Stimulated activated CD4-positive, alpha-beta T cell treated with anti-CD3 and anti-CD28 coated beads, Interleukin-1b, Interleukin-23, amount 100 ng/mL, for 48 hours (primary cell): ENCODE results near the gene TXNRD1.

Source experiments
- DNase-seq: peaks from one replicate; pipeline ENCODE4 v3.0.0-alpha.2; 2020

TXNRD1 gene

DNA sequence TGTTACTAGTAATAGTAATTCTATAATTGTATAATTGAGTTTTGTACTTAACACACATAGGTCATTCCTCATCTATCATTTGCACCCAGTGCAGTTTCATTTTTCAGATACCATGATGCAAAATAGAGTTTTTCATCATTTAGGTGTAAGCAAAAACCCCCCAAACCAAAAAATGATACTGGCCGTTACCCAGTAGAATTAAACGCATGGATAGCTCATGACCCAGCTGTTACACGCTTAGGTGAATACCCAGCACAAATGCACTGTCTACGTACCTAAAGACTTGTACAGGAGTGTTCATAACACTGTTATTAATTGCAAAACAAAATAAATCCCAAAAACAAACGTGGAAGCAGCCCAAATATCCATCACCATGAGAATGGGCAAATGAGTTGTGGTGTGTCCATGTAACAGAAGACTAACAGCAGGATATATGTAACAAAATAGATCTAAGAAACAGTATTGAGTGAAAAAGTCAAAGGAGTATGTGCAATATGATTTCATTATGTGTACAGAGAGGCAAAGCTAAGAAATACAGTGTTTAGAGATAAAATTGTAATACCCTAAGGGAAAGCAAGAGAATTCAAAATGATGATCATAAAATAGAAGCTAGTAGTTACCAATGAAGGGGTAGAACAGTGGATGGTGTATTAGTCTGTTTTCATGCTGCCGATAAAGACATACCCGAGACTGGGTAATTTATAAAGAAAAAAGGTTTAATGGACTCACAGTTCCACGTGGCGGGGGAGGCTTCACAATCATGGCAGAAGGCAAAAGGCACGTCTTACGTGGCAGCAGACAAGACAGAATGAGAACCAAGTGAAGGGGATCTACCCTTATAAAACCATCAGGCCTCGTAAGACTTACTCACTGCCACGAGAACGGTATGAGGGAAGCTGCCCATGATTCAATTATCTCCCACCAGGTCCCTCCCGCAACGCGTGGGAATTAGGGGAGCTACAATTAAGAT lies 137.7 kb downstream of the TXNRD1 start:
- DNase-seq, result no peak

GRCh38 chr12:104354167-104354867 lies 138.7 kb downstream of the TXNRD1 start:
- DNase-seq, result no peak

GRCh38 chr12:104354868-104355570 lies 139.4 kb downstream of the TXNRD1 start:
- no peak for DNase-seq

DNA sequence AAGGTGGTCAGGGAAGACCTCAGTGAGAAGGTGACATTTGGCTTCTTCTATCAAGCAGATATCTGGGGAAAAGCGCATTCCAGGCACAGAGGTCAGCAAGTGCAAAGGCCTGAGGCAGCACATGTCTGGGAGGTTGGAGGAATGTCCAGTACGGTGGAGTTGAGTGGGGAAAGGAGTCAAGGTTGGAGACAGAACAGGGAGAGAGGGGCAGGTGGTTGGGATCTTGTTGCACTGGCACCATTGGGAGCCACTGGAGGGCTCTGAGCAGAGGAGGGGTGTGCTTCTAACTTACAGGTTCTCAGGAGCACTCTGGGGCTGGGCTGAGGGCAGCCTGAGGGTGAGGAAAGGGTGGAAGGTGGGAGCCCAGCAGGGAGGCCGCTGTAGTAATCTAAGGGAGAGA lies 140.1 kb downstream of the TXNRD1 start:
- no peak for DNase-seq

- DNase-seq, result no peak
These were observed 140.9 kb downstream of the TXNRD1 start for GRCh38 chr12:104356231-104357115.

DNA sequence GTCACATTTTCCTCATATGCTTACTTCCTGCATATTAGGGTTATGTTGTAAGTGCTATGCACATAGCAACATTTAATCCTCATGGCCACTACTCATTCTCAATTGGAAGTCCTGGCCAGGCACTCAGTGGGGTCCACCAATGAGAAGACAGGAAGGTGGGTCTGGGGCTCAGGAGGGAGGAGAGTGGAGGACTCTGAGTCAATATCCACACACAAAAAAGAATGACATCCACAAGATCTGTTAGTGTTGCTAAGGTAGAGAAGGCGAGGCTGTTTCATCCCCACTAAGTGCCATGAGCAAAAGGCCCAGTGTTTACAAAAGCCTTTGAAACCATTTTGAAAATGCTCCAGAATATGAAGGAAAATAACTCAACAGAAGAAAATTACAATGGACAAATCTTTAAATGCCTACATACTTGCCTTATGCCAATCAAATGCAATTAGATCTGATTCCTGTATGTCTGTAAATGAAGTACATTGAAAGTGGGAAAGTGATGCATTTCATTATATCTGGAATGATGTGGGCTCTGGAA lies 141.9 kb downstream of the TXNRD1 start:
- DNase-seq, result no peak

DNA sequence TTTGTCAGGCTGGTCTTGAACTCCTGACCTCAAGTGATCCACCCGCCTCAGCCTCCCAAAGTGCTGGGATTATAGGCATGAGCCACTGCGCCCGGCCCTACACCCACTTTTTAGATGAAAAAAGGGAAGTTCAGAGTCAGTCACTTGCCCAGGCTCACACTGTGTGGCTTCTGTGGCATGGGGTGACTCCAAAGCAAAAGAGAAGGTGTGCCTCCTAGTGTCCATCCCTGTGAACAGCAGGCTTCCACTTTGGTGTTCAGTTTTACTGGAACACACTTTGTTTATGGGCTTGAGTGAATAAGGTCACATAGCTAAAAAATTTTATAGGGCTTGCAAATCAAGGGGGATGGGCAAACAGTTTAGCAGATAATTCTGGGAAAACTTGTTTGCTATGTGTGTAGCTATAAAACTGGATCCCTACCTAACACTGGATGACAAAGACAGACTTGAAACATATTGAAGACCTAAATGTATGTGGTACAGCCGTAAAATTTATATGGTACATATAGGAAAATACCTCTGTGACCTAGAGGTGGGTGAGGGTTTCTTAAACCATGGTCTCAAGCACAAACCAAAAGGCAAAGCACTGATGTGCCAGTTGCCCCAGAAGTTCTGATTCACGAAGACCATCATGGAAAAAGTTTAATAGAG lies 142.9 kb downstream of the TXNRD1 start:
- DNase-seq, result peak; percentile 61

GRCh38 chr12:104359216-104359615 lies 143.6 kb downstream of the TXNRD1 start:
- no peak for DNase-seq

- DNase-seq, result no peak
These were observed 144.6 kb downstream of the TXNRD1 start for GRCh38 chr12:104360157-104360556.

- DNase-seq, result no peak
These were observed 145.6 kb downstream of the TXNRD1 start for GRCh38 chr12:104360983-104361707.

DNA sequence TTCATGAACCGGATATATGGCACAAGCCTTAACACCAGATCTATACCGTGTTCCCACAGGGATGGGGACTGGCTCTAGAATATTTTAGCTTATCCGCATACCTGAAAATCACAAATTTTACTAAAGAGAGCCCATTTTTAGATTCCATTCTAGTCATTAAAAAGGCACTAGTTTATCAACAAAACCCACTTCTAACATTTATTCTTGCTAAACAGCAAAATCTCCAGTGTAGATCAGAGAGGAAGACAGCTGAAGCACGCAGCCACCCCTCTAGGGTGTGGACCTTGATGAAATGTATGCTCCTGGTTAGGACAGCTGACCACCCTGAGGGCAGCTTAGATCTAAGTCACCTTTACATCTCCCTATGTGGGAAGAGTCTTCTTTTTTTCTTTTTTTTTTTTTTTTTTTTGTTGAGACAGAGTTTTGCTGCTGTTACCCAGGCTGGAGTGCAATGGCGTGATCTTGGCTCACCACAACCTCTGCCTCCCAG lies 150.4 kb downstream of the TXNRD1 start:
- no peak for DNase-seq

GRCh38 chr12:104369708-104370107 lies 154.1 kb downstream of the TXNRD1 start:
- no peak for DNase-seq

- no peak for DNase-seq
These were observed 155.7 kb downstream of the TXNRD1 start for GRCh38 chr12:104371043-104371870.

DNA sequence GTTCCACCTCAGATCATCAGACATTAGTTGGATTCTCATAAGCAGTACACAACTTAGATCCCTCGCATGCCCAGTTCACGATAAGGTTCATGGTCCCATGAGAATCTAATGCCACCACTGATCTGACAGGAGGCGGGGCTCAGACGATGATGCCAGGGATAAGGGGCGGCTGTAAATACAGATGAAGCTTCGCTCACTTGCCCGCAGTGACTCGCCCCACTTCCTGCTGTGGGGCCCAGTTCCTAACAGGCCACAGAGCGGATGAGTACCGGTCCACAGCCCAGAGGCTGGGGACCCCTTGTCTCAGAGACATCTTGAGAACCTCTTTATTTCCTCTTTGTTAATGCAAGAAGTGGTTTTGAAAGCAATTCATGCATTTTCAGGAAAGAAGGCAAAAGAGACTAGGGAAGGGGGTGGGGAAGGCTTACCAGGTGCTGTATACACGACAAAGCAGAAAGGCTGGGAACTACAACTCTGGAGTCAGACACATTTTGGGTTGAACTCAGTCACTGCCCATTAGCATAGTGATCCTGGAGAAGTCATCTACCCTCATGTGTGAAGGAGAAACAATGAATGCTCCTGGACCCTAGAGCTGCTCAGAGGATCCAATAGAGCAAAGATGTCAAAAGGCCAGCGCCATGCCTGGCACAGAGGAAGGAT lies 156.6 kb downstream of the TXNRD1 start:
- DNase-seq, result peak; percentile 38

DNA sequence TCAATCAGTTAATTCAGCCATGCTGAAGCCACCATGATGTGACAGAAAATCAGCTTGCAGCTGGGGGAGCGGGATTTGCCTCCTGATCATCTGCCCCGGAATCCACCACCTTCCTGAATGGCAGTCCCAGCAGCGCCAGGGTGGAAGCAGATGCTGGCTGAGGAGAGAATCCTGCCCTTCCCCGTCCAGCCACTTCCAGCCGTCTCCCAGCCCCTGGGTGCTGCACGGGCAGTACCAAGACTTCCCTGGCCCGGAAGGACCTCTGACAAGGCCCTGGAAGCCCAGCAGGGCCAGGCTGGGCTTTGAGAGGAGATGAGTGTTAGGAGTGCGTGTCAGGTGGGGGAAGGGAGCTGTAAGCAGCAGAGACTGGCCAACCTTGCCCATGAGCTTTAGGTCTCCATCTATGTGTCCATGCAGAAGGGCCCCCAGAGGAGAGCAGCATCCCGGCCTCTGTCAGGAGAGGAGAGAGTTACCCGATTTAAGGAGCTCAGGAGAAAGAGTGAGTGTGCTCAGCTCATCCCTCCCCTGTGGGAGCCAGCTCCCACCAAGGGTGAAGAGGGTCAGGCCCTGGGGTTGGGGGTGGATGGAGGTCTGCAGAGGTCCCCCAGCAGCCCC lies 157.2 kb downstream of the TXNRD1 start:
- no peak for DNase-seq

GRCh38 chr12:104374071-104374470 lies 158.5 kb downstream of the TXNRD1 start:
- DNase-seq, result no peak

DNA sequence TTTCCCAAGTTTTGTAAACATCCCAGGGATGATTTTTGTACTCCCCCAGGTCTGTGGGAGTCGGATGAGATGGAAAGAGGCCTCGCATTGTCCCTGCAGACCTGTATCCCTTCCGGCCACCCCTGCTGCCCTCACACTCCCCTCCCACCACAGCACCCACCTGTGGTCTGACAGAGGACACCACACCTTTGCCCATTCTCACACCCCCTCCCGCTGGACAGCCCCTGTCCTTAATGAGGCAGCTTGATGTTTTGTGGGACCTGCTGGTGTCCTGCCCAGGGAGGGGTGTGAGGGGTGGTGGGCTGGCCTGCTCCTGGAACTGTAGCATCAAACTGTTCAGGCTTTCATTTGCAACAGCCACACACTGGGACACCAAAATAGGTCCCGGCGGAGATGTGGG lies 159.2 kb downstream of the TXNRD1 start:
- DNase-seq, result no peak

DNA sequence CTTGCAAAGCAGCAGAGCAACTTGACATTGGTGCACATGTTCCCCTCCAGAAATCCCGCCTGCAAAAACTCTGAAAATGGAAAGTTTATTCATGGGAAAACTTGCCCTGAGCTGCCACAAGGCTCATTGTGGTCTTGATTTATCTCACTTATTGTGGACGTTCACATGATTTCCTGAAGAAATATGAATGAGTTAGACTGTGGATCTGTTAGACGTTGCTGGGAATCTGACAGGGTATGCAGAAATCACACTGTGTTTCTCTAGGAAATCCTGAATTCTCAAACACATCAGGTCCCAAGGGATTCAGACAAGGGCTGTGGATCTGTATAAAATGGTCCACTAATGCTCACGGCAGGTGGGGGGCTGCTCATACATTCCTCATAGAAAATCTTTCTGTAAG lies 160.2 kb downstream of the TXNRD1 start:
- DNase-seq, result no peak
